HG03521 (cell line): ENCODE results near the gene KDM5A.
"Not testable (repeated sequence)": the region's sequence is repeated elsewhere in the genome, so short reads cannot be mapped to it uniquely, and the experiment has no call there.

Experiments
- ATAC-seq: cut with Tn5 transposase; IDR thresholded peaks from one replicate; pipeline ENCODE4 v1.9.1; 2021; ENCODE audit warnings: mild to moderate bottlenecking, moderate library complexity; ENCODE audit not compliant: unreplicated experiment

The KDM5A gene

GRCh38 chr12:334125-334524 is 55.0 kb downstream of the KDM5A start:
- ATAC-seq: no peak

DNA sequence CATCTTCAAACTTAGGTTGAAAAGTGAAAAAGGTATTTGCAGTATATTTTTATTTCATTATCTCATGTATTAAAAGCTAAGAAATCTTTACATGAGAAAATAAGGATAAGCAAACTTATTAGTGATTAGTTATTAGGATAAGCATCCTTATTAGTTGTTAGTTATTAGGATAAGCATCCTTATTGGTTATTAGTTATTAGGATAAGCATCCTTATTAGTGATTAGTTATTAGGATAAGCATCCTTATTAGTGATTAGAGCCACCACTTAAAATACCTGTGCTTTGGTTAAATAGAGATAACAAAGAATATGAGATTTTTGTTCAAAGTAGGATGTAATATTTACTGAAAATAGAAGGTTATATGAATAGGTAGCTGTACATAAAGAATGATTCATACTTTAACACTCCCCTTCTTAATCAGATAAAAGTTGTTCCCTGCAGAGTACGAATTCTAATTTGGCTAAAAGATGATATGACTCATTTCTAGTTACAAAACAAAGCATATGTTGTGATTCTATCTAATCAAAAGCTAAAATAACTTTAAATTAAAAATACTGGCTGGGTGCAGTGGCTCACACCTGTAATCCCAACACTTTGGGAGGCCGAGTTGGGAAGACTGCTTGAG is 56.4 kb downstream of the KDM5A start:
- no peak for ATAC-seq

DNA sequence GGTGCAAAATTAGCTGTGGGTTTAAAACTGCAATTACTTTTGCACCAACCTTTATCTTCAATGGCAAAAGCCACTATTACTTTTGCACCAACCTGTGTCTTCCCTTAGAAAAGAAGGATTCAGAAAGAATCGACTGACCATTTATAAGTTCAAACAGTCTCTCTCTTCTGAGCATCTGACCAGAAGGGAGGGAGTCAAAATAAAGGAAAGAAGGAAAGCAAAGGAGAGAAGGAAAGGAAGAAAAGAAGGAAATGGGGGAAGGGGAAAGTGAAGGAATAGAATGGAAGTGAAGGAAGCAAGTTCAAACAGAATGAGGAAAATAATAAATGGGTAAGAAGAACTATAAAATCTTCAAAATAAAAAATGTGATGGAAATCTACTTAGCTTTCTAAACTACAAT is 57.8 kb downstream of the KDM5A start:
- ATAC-seq: no peak

DNA sequence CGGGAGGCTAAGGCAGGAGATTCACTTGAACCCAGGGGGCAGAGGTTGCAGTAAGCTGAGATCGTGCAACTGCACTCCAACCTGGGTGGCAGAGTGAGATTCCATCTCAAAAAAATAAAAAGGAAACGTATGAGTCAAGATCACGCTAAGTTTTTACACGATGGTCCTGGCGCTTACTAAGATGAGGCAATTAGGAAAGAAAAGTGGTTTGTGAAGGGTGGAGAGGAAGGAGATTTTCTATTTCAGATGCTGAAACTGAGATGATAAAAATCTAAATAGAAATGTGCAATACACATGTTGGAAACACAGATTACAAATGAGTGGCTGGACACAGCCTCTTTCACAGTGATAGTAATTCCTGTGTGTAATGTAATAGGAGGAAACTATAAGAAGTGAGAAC is 63.2 kb downstream of the KDM5A start:
- ATAC-seq: no peak

GRCh38 chr12:323507-323906 is 65.6 kb downstream of the KDM5A start:
- ATAC-seq: no peak

GRCh38 chr12:321606-322326 is 67.4 kb downstream of the KDM5A start:
- no peak for ATAC-seq

DNA sequence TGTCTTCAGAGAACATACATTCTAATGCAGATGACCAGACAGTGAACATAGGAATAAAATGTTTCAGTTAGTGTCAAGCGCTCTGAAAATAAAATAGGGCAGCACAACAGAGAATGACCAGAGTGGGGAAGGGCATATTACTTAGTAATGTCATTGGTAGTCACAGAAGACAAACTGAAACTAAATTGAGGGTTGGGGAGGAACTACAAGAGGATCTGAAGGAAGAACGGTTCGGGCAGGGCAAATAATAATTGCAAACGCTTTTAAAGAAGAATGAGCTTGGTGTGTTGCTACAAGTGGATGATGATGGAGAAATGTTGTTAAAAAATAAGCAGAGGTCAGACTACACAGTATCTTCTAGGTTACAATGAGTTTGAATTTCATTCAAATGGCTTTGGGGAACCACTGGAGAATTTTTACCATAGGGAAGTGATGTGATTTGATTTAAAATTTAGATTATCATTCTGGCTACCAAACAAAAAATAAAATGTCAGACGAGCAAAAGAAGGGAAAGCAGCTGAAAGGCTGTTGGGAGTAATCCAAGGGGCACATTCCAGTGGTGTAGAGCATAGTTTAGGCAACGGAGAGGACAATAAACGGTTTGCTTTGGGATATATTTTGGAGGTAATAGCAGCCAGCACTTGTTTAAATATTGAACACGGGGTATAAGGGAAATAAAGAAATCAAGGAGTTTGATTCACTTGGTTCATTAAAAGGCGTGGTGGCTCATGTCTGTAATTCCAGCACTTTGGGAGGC is 70.2 kb downstream of the KDM5A start:
- ATAC-seq: no peak

GRCh38 chr12:308511-308910 is 80.6 kb downstream of the KDM5A start:
- ATAC-seq: no peak

DNA sequence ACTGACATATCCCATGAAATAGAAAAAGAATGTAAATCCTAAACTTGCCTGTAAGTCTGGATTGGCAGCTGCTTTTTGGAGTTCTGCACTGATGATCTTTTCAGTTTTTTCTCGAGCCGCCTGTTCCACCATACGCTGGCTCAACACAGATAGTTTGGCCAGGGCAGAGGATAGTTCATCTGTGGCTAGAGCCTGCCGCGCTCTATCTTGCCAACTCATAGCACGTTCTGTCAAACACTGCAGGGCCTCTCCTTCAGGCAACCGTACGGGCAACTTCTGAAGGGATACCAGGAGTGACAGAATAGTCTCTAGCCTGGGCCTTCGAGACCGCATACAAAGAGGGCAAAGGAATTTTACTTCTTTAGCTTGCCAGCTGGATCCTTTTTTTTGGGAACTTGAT is 81.7 kb downstream of the KDM5A start:
- no peak for ATAC-seq

GRCh38 chr12:304805-305204 is 84.3 kb downstream of the KDM5A start:
- no peak for ATAC-seq

DNA sequence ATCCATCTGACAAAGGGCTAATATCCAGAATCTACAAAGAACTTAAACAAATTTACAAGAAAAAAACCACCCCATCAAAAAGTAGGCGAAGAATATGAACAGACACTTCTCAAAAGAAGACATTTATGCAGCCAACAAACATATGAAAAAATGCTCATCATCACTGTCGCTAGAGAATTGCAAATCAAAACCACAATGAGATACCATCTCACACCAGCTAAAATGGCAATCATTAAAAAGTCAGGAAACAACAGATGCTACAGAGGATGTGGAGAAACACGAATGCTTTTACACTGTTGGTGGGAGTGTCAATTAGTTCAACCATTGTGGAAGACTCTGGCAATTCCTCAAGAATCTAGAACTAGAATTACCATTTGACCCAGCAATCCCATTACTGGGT is 86.4 kb downstream of the KDM5A start:
- not testable (repeated sequence) for ATAC-seq

DNA sequence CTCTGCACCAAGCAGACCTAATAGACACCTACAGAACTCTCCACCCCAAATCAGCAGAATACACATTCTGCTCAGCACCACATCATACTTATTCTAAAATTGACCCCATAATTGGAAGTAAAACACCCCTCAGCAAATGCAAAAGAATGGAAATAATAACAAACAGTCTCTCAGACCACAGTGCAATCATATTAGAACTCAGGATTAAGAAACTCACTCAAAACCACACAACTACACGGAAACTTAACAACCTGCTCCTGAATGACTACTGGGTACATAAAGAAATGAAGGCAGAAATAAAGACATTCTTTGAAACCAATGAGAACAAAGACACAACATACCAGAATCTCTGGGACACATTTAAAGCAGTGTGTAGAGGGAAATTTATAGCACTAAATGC is 89.0 kb downstream of the KDM5A start:
- ATAC-seq: not testable (repeated sequence)

GRCh38 chr12:299511-299910 is 89.6 kb downstream of the KDM5A start:
- not testable (repeated sequence) for ATAC-seq

DNA sequence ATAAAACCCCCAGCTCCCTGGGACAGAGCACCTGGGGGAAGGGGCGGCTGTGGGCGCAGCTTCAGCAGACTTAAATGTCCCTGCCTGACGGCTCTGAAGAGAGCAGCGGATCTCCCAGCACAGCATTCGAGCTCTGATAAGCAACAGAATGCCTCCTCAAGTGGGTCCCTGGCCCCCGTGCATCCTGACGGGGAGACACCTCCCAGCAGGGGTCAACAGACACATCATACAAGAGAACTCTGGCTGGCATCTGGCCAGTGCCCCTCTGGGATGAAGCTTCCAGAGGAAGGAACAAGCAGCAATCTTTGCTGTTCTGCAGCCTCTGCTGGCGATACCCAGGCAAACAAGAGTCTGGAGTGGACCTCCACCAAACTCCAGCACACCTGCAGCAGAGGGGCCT is 91.1 kb downstream of the KDM5A start:
- not testable (repeated sequence) for ATAC-seq

DNA sequence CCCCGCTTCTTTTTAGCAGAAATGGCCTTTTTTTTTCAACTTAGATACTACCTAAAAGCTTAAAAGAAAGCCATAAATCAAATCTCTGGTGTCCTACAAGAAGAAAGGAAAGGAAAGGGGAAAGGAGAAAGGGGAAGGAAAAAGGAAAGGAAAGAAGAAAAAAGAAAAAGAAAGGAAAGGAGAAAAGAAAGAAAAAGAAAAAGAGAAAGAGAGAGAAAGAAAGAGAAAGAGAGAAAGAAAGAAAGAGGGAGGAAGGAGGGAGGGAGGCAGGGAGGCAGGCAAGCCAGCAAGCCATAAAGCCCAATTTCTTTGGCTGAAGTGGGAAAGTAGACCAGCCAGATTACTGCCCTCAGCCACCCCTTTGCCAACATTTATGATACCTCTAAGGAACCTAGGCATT is 94.0 kb downstream of the KDM5A start:
- ATAC-seq: no peak

- no peak for ATAC-seq
These were observed 95.9 kb downstream of the KDM5A start for GRCh38 chr12:293199-293598.

GRCh38 chr12:292186-292585 is 96.9 kb downstream of the KDM5A start:
- no peak for ATAC-seq

DNA sequence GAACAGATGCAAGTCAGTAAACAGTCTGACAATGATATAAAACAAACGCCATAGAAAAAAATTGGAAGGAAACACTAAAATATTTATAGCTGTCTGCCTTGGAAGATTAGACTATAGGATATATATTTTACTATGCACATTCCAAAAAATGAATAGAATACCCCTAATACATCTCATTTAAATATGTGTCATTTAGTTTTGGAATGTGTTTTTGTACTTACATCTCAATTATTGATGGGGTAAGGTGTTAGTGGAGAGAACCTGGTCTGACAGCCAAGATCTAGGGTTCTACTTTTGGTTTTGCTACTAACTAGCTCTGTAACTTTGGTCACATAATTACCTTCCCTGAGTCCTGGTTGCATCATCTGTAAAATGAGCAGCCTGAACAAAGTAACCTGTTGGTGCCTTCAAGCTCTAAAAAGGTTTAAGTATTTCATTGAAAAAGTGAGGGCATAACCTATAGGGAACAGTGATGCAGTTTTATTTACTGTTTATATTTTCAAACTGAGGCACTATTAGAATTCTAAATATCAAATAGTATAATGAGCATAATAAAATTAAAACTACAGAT is 97.9 kb downstream of the KDM5A start:
- ATAC-seq: no peak

- ATAC-seq: no peak
These were observed 100.4 kb downstream of the KDM5A start for GRCh38 chr12:288687-289086.

DNA sequence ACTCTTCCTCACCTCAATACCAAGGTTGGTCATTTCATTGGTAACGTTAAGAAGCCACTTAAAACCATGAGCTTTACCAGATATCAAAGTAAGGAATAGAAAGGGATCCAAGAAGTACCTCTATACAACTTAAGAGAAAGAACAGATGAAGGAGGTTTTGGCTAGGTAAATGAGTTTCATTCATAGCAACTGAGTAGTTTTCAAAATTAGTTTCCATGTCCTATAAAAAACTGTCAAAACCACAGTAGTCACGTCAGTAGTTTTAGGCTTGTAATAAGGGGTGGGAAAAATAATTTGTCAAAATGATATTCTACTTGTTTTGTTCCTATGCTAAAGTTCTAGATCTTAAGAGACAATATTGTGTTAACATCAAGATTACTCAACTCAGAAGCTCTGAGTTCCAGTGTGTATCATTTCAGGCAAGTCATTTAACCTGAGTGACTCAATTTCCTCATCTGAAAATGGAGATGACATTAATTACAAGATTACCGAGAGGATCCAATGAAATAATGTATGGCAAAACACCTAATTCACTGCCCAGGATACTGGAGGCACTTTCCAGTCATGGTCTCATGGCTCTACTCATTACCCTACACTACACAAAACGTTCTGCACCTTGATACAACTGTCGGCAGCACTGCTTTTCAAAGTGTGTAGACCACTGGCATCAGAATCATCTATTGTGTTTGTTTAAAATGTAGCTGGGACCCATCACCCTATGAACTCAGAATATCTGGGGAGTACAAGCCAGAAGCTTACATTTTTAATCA is 102.4 kb downstream of the KDM5A start:
- no peak for ATAC-seq

GRCh38 chr12:278046-278445 is 111.1 kb downstream of the KDM5A start:
- ATAC-seq: no peak
